Osteoblast (primary cell): Measurements from ENCODE around the gene ODAPH. TPM values are rescaled to one million over a fixed set of nuclear protein-coding genes. Genes with fewer than 3 reads are reported as not detected.

Experiments
- DNase-seq: peaks from one replicate; pipeline ENCODE4 v3.0.0; 2011; ENCODE audit warnings: low spot score, mixed read lengths; ENCODE audit not compliant: insufficient read length; ENCODE audit errors: missing footprints
- H2AFZ ChIP-seq: 2 replicates; pipeline ENCODE4 v1.6.0; 2011; ENCODE audit warnings: mild to moderate bottlenecking, low read length
- H3K27ac ChIP-seq: 2 replicates; pipeline ENCODE4 v1.5.1; 2011; ENCODE audit warnings: mild to moderate bottlenecking, low read depth, low read length, moderate library complexity
- H3K27me3 ChIP-seq: 2 replicates; pipeline ENCODE4 v1.6.0; 2012; ENCODE audit warnings: mild to moderate bottlenecking, control low read depth, inconsistent platforms, low read length, moderate library complexity; ENCODE audit not compliant: insufficient read depth
- H3K36me3 ChIP-seq: 2 replicates; pipeline ENCODE4 v1.5.1; 2011; ENCODE audit warnings: mild to moderate bottlenecking, low read length, control low read depth, moderate library complexity; ENCODE audit not compliant: insufficient read depth
- H3K4me1 ChIP-seq: 2 replicates; pipeline ENCODE4 v1.5.1; 2011; ENCODE audit warnings: mild to moderate bottlenecking, low read length, control low read depth, moderate library complexity; ENCODE audit not compliant: insufficient read depth
- H3K4me2 ChIP-seq: 2 replicates; pipeline ENCODE4 v1.6.0; 2011; ENCODE audit warnings: mild to moderate bottlenecking, low read length; ENCODE audit not compliant: insufficient read depth
- H3K4me3 ChIP-seq: fragments of 200-600 bp; sonication (generic); 3 replicates; pipeline ENCODE4 v1.5.1; 2012; ENCODE audit warnings: mild to moderate bottlenecking, low read length, inconsistent platforms; ENCODE audit not compliant: insufficient read depth
- H3K79me2 ChIP-seq: 2 replicates; pipeline ENCODE4 v1.6.0; 2012; ENCODE audit warnings: mild to moderate bottlenecking, low read length, control low read depth, inconsistent platforms; ENCODE audit not compliant: insufficient read depth
- H3K9me3 ChIP-seq: 2 replicates; pipeline ENCODE4 v1.5.1; 2011; ENCODE audit warnings: low read depth, low read length, control low read depth
- H4K20me1 ChIP-seq: 2 replicates; pipeline ENCODE4 v1.6.0; 2012; ENCODE audit warnings: mild to moderate bottlenecking, low read length, control low read depth; ENCODE audit not compliant: insufficient read depth
- CTCF ChIP-seq: IDR thresholded peaks from 2 replicates; pipeline ENCODE4 v1.5.1; 2011; ENCODE audit warnings: mild to moderate bottlenecking, low read depth, low read length, moderate library complexity; ENCODE audit errors: extremely low read depth
- total RNA-seq: library from RNA; depleted of rRNA; stranded (reverse); fragments of >200 nt; gene quantifications from 2 replicates; pipeline ENCODE4 v1.2.3, GENCODE V29; 2012

The ODAPH gene
- total RNA-seq, 1 donor = not detected

GRCh38 chr4:75567725-75568124, 11.9 kb downstream of the ODAPH start:
- Histone ChIP-seq H3K27me3 (peaks cover 10% of the 10 kb centered on the region), H3K79me2 (no peaks in the 10 kb centered on the region), H3K4me1 (no peaks in the 10 kb centered on the region), H3K4me2 (no peak overlapping the region), H4K20me1 (no peaks in the 10 kb centered on the region), H3K27ac (no peak overlapping the region), H3K4me3 (no peak overlapping the region), H2AFZ (no peak overlapping the region), H3K36me3 (no peaks in the 10 kb centered on the region), H3K9me3 (no peaks in the 10 kb centered on the region)
- TF ChIP-seq CTCF = no peak
- DNase-seq = no peak

- no peaks in the 10 kb centered on the region for H4K20me1 ChIP-seq
- H3K36me3 ChIP-seq = no peaks in the 10 kb centered on the region
- H3K4me3 ChIP-seq = no peak overlapping the region
- no peaks in the 10 kb centered on the region for H3K79me2 ChIP-seq
- no peaks in the 10 kb centered on the region for H3K4me1 ChIP-seq
- H3K27ac ChIP-seq = no peak overlapping the region
- no peak overlapping the region for H2AFZ ChIP-seq
- TF ChIP-seq CTCF = no peak
- H3K9me3 ChIP-seq = no peaks in the 10 kb centered on the region
- no peak overlapping the region for H3K4me2 ChIP-seq
- DNase-seq = no peak
- peaks cover 3% of the 10 kb centered on the region for H3K27me3 ChIP-seq
Observed at GRCh38 chr4:75584067-75584466, 28.2 kb downstream of the ODAPH start.

GRCh38 chr4:75593393-75593792, 37.5 kb downstream of the ODAPH start:
- Histone ChIP-seq H3K4me2 (no peak overlapping the region), H3K4me3 (no peak overlapping the region), H3K79me2 (no peaks in the 10 kb centered on the region), H3K4me1 (no peaks in the 10 kb centered on the region), H3K36me3 (no peaks in the 10 kb centered on the region), H3K27me3 (peaks cover 7% of the 10 kb centered on the region), H3K9me3 (no peaks in the 10 kb centered on the region), H2AFZ (no peak overlapping the region), H3K27ac (no peak overlapping the region), H4K20me1 (no peaks in the 10 kb centered on the region)
- DNase-seq = no peak
- TF ChIP-seq CTCF = no peak

GRCh38 chr4:75596061-75596460, 40.2 kb downstream of the ODAPH start:
- Histone ChIP-seq H3K27ac (no peak overlapping the region), H3K4me2 (no peak overlapping the region), H3K9me3 (no peaks in the 10 kb centered on the region), H3K36me3 (no peaks in the 10 kb centered on the region), H4K20me1 (no peaks in the 10 kb centered on the region), H3K27me3 (peaks cover 7% of the 10 kb centered on the region), H2AFZ (no peak overlapping the region), H3K4me1 (no peaks in the 10 kb centered on the region), H3K4me3 (no peak overlapping the region), H3K79me2 (no peaks in the 10 kb centered on the region)
- no peak for DNase-seq
- no peak for TF ChIP-seq CTCF
